Right ventricle myocardium inferior (tissue), 1 donor: Measurements from ENCODE around the gene NPB. TPM values are rescaled to one million over a fixed set of nuclear protein-coding genes. Genes with fewer than 3 reads are reported as not detected.

ENCODE experiments used
- ATAC-seq: fragments of 200-7000 bp; cut with Tn5 transposase; one replicate; pipeline ENCODE4 v1.9.1; 2020; ENCODE audit warnings: mild to moderate bottlenecking, moderate library complexity
- DNase-seq: peaks from one replicate; pipeline ENCODE4 v3.0.0; 2021; ENCODE audit errors: missing footprints
- intact Hi-C: fragments of 100-400 bp; cut with DNase I; formaldehyde crosslinking; loops from one replicate; pipeline ENCODE4 v1.11.0; 2022
- total RNA-seq: library from RNA; stranded (reverse); fragmentation: NEBNext Ultra II Directional; extraction: Animal tissue kit (Norgen Biotek cat#: 25700); gene quantifications from one replicate; pipeline ENCODE4 v1.2.1, GENCODE V29; 2021
- donor health status: DM: no; HTN: yes; CAD: no; lungs with severe emphysema.

Gene NPB
- total RNA-seq, 1 donor from 2014 or later = 0.38 TPM

DNA sequence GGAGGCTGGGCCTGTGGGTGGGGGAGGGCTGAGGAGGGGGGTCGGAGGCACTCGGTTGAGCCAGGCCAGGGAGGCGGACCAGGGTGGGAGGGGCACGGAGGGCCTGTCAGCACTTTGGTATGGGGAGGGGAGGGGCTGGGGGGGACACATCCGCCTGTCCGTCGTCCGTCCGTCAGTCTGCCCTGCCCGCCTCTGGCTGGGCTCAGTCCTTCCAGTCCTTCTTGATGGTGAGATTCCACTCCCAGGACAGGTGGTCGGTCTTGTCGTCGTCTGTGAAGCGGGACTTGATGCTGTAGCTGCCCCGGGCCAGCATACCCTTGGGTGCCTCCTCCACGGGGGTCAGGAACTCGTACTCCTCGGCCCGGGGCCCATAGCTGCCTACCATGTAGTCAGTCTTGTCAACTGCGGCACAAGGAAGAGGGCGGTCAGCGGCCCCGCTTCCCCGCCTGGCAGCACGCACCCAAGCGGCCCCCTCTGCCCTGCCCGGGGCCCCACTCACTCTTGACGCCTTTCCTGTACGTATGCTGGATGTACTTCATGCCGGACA lies 33.3 kb upstream of the NPB start:
- no peak for DNase-seq
- ATAC-seq = no peak
- intact Hi-C loops = no loop called here

DNA sequence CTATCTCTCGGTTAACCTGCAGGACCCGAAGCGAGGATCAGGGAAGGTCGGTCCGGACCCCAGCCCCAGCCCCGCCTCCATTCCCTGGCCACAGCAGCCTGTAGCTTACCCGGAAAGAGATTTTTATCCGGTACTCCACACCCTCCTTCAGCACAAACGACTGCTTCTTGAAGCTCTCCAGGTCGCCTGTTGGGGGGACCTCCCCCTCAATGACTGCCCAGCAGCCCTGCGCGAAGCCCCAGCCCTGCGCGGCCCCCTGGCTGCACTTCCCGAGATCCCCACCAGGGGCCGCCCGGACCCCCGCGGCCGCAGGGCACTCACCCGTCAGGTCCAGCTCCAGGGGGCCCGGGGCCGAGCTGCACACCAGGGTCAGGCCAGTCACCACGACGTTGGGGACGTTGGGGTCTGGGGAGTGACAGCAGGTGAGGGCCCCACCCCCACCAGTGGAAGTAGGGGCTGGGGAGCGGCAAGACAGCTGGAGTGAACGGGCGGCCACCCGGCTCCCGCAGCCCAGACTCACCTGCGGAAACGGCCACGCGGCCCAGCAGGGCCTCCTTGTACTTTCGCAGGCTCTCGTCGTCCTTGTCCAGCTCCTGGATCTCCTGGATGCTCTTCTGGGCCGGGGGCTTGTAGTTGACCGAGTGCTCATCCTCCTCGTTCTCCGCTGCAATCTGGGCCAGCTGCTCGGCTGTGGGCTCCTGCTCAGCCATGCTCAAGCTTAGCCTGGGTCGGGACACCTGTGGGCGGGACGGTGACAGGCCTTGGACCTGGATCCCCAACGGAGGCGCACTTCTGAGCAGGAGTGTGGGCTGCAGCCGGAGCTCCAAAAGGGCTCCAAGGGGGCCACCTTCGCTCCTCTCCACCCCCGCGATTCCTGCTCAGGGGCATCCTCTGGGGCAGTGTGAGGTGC lies 32.6 kb upstream of the NPB start:
- intact Hi-C loops = no loop called here
- DNase-seq (peak; percentile 85), ATAC-seq (peak; percentile 21)

DNA sequence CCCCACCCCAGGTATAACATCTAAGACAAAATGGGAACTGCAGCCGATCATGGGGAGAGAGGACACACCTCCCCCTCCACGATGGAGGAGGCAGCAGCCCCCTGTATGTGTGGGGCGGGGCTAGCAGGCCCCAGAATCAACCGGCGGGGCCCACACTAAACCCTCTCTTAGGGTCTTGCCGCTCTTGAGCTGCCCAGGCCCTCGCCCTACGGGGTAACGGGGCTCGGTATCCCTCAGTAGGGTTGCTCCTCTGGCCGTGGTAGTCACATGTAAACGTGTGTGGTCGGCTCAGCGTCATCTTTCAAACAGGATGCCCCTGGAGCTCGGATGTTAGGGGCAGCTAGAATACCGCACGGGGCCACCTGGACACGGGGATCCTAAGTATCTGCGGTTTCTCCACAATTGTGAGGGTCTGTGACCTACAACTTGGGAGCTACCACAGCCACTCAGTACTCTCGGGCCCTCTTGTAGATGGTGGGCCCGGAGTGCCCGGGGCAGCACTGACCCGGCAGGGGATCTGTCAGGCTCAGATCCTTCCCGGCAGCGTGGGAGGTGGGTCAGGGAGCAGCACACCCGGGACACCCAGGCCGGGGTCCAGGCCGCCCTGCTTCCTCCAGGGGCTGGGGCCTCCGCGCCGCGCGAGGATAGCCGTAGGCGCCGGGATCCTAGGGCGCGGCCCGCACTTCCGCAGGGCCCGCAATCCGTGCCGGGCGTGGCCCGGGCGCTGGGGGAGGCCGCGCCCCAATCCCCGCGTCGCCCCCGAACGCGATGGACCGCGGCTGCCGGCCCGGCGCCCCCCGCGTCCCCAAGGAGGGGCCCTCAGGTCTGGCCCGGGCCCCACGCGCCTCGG lies 31.7 kb upstream of the NPB start:
- ATAC-seq (no peak), DNase-seq (peak; percentile 79)
- intact Hi-C loops = no loop called here

DNA sequence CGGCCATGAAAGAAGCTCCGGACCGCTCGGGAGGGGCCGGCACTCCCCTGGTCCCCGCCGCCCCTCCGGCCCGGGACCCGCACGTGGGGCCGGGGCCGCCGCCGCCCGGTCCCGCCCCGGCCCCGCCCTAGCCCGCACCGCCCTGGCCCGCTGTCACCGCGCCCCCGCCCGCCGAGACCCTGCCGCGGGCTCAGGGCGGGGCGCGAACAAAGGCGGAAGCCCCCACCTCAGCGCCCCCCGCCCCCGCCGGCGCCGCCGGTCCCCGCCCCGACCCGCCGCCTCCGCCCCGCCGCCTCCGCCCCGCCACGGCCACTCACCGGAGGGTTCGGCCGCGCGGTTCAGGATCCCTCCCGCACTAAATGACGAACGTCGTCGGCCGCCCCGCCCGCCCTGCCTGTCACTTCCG lies 31.1 kb upstream of the NPB start, which contains the start of gene ARHGDIA:
Gene ARHGDIA (minus strand): TSS at position 357 of the 406 bp plus-strand sequence. CDS start 1,407 bp downstream, outside the sequence.
- ATAC-seq = peak; percentile 73
- no peak for DNase-seq
- intact Hi-C loops = no loop called here

DNA sequence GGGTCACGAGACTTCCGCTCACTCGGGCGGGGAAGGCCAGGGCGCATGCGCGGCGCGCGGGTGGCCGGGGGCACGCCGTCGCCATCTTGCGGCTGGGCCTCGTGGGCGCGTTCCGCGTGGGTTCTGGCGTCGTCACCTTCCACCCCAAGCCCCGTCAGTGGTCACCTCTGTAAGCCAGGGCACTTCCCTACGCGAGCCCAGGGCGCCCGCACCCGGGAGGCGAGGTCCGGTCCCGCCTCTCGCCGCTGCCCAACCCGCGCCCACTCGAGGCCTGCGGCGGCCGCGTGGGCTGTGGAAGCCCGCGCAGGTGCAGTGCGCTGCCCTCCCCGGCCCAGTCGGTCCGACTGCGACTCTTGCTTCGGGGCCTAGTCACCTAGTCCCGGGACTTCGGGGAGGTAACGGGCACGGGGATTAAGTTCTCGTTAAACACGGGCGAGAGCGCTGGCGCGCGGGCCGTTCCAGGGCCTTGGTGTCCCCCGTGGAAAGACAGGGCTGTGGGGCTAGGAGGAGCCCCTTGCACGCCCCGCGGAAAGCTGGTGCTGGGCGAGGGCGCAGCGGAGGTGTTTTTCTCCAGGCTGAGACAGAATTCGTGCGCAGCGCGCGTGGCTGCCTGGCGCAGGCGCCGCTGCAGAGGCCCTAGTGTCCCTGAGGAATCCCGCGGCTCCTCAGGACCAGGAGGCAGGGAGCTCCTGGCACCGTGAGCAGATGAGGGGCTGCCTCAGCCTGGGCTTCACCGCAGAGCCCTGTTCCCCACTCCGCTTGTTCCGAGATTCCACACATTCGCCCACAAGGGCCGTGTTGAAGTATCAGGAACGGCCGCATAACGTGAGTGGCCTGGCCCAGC lies 30.4 kb upstream of the NPB start:
- ATAC-seq (peak; percentile 44), DNase-seq (peak; percentile 97)
- intact Hi-C loops = no loop called here

DNA sequence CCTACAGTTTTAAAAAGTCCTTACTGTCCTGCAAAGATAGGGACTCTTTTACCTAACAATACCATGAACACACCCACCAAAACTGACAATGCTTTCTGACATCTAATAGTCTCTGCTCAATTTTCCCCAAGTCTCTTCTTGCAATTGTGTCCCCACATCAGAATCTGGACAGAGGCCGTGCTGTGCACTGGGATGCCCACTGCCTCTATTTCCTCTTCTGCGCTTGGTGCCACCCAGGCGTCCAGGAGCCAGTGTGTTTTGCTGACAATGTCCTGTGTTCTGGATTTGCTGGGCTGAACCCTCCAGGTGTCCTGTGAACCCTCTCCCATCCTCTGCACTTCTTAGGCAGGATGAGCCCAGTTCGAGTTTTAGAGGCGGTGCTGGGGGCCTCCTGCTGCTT lies 24.5 kb upstream of the NPB start:
- intact Hi-C loops = no loop called here
- no peak for ATAC-seq
- no peak for DNase-seq

DNA sequence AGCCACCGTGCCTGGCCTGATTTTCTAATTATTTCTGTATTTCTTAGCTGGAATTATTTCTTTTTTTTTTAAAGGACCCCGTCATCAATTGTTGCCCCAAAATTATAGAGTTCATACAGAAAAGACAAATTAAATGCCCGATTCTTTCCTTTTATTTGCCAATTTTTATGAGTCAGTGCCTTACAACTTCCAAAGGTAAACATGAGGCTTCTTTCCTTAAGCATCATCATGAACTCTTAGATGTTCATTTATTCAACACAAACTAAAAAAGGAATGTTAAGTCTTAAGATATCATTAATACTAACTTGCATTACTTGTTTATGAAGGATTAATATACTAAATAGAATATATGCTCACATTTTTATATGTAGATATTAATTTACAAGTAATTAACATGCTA lies 23.7 kb upstream of the NPB start:
- ATAC-seq (no peak), DNase-seq (no peak)
- intact Hi-C loops = no loop called here

DNA sequence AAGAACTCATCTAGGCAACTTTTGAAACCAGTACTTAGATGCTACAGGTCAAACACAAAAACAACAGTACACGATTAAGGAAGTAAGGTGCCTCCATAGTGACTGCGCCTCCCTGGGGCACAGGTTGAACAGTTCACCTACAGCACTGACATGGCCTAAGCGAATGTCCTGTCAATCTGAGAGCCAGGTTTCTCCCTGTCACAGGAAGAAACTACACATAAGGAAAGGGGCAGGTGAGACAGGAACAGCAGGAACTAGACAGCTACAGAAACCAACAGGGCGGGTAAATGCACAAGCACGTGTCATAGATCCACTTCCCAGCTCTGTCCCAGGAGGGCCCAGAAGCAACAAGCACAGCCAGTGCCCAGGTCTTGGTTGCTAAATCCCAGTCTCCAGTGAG lies 22.9 kb upstream of the NPB start:
- intact Hi-C loops = no loop called here
- DNase-seq (no peak), ATAC-seq (no peak)

DNA sequence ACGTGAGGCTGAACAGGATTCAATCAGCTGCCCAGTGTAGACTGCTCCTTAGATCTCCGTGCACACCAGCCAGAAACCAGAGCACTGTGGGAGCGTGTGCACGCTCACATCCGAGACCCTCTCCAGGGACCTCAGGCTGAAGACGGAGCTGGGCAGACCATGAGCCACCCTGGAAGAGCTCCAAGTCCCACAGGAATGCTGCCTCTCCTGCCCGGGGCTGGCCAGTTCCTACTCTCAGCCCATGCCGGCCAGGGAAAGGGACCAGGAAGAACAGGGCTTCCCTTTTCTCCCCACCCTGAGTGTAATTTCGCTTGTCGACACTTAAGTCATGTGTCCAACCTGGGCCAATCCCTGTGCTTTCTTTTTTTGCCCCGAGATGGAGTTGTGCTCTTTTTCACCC lies 17.5 kb upstream of the NPB start:
- DNase-seq (no peak), ATAC-seq (no peak)
- intact Hi-C loops = no loop called here

DNA sequence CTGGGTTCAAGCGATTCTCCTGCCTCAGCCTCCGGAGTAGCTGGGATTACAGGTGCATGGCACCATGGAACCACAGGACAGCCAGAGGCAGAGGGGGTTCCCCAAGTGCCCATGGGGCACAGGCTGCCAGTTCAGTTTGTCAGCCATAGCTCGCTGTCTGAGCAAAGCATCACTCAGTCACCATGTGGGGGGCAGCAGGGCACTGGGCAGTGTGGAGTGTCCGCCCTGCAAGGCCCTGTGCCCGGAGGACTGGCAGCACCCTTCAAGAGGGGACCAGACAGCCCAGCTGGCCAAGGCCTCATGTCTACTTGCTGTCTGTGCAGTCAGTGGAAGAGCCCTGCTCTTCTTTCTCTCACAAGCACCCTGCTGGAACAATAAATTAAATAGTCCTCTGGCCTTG lies 17.1 kb upstream of the NPB start:
- intact Hi-C loops = no loop called here
- DNase-seq (no peak), ATAC-seq (no peak)

DNA sequence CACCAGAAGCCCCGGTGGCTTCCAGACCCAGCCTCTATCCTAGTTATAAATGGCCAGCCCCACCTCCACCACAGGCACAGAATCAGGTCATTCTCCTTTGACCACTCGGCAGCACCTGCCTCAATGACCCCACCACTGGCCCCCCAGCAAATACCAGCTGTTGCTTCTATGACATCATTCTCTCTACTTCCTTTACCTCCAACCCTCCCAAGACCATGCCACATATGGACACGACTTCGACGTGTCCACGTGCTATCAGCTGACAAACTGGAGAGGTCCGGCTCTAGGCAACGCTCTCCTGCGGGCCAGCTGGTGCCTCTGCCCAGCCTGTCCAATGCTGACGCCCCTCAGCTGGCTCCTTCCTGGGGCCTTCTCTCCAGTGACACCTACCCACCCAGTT lies 16.6 kb upstream of the NPB start:
- intact Hi-C loops = no loop called here
- DNase-seq (no peak), ATAC-seq (no peak)

DNA sequence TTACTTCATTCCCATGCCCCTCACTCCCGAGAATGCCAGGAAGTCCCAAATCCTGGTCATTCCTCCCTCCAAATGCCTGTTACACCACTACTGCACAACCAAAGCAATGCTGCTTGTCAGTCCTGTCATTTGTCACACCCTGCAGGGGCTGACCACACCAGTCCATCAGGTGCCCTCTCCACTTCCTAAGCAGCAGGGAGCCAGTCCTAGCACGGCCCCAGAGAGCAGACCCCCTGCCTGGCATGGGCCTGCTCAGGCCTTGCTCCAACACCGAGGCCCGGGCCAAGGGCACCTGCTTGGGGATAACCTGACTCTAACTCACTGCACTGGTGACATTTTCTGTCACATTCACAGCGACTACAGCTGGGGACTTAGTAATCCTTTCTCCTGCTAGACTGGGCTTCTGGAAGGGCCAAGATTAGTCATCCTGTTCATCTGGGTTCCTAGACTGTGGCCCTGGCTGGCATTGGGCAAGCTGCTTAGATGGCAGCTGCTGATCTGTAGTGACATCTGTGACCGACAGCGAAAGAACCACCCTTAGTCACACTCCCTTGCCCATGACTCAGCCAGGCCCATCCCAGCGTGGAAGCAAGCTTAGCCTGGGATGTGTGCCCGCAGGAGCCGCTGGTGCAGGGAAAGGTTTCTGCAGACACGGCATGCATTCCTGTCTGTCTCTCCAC lies 16.0 kb upstream of the NPB start:
- ATAC-seq (no peak), DNase-seq (no peak)
- intact Hi-C loops = no loop called here

DNA sequence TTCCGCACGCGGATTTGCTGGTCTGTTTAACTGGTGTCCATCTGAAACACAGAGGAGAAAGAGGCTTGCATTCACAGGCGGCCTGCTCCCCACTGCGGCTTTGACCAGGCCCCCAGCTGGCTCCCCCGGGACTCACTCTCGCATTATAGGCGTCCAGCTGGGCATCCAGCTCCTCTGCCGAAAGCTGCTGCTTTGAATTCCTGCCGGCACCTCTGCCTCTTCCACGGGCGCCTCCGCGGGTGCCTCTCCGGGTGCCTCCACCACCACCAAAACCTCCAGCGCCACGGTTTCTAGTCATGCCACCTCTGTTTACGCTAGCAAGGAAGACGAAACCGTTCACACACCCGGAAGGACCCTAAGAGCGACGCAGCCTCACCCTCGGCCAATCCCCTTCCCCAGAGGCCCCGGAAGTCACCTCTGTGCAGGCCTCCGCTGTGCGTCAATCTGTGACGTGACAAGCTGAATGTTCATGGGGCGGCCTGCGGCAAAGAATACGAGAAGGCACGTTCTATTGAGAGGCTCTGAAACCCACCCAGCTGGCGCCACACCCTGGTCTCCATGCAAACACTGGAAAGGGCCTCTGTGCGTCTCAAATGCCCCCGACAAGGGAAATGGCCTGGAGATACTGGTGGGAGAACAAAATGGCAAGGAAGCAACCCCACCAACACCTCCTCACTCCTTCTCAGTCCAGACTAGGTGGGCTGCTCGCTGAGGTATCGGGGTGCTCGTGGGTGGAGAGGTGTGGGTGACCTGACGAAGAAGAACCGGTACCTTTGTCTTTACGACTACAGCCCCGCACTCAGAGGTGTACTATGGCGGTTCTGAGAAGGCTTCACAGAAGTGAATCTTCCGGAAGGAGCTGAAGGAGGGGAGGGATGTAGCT lies 13.7 kb upstream of the NPB start:
- intact Hi-C loops = no loop called here
- ATAC-seq = no peak
- DNase-seq = no peak

DNA sequence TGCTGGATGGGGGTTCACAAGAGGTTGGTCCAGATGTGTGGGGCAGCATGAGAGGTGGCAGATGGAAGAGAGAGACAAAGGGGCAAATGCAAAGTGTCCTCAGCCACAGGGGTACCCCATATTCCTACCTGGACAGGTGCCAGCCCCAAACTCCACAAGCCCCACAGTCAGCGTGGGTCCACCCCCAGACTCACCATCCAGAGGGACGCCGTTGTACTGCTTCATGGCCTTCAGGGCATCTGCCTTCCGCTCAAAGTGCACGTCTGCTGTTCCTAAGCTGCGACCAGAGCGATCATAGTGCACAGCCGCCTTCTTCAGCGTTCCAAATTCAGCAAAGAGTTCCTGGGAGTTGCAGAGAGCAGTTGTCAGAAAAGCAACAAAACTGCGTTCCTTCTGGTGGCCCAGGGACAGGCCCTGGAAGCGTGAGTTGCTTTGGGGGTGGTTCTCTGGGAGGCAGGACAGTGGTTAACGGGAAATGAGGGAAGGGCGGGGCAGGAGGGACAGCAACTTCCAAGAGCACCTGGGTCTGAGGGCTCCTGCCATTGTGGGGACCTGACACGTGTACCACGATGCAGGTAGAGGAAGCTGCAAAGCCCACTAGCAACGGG lies 12.9 kb upstream of the NPB start:
- DNase-seq = no peak
- intact Hi-C loops = no loop called here
- no peak for ATAC-seq

DNA sequence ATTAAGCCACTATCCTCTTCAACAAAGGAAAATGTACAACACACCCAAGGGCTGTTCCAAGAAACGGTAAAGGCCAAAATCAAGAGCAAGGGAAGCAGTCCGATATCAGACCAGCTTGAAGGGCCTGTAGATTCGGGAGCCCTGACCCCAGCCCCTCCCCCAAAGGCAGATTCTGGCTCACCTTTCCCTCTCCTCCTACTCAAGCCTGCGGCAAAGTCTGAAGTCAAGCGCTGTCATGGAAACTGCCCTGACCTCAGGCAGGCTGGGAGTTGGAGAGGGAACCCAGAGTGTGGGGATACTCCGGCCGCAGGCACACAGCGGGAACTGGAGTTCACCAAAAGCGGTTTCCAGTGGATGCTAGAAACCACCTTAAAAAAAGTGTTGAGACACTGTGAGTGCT lies 12.4 kb upstream of the NPB start:
- ATAC-seq (no peak), DNase-seq (no peak)
- intact Hi-C loops = no loop called here

DNA sequence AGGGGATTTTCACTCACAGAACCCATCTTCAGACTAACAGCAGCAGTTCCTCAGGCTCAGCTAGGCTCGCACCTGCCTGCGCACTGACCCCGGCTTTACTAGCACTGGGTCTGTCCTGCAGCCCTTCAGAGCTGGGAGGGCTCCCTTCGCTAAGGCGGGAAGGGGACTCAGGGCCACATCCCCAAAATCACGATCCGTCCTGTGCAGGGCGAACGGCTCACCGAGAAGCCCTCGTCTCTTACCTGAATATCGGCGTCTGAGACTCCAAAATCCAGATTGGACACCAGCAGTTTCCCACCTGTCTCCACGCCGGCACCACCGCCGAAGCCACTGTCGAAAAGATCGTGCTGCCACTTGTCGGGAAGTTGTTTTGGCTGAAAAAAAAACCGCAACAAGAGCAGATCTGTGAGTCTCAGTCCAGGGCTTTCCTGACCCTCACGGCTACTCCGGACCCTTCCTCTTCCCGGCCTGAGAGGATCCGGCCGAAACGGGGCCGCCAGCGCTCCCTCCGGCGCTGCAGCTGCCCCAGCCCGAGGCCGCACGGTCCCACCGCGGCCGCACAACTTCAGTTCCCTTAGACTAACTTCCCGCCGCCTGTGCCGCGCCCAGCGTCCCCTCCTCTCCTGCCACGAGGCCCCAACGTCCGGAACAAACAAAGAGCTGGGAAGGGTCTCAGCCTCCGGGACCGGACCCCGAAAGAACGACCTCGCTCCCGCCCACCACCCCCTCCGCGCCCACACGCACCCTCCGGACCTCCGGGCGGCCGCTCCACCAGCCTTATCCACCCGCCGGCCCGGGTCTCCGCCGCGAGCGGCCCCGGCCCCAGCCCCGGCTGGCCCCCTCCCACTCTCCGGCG lies 11.4 kb upstream of the NPB start:
- DNase-seq (no peak), ATAC-seq (no peak)
- intact Hi-C loops = no loop called here
